Activated effector memory CD4-positive, alpha-beta T cell treated with Interleukin-2 at 50 U/mL for 16 hours (primary cell): ENCODE results near the gene MECP2.

ENCODE experiments used
- DNase-seq: peaks from one replicate; pipeline ENCODE4 v3.0.0-alpha.2; 2020

MECP2 gene

DNA sequence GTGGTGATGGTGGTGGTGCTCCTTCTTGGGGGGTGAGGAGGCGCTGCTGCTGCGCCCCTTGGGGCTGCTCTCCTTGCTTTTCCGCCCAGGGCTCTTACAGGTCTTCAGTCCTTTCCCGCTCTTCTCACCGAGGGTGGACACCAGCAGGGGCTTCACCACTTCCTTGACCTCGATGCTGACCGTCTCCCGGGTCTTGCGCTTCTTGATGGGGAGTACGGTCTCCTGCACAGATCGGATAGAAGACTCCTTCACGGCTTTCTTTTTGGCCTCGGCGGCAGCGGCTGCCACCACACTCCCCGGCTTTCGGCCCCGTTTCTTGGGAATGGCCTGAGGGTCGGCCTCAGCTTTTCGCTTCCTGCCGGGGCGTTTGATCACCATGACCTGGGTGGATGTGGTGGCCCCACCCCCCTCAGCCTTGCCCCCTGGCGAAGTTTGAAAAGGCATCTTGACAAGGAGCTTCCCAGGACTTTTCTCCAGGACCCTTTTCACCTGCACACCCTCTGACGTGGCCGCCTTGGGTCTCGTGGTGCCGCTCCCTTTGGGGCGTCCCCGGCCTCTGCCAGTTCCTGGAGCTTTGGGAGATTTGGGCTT lies 66.7 kb downstream of the MECP2 start:
- DNase-seq, result no peak

DNA sequence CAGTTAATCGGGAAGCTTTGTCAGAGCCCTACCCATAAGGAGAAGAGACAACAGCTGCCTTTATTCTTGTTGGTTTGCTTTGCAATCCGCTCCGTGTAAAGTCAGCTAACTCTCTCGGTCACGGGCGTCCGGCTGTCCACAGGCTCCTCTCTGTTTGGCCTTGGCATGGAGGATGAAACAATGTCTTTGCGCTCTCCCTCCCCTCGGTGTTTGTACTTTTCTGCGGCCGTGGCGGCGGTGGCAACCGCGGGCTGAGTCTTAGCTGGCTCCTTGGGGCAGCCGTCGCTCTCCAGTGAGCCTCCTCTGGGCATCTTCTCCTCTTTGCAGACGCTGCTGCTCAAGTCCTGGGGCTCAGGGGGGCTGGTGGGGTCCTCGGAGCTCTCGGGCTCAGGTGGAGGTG lies 67.3 kb downstream of the MECP2 start:
- no peak for DNase-seq

DNA sequence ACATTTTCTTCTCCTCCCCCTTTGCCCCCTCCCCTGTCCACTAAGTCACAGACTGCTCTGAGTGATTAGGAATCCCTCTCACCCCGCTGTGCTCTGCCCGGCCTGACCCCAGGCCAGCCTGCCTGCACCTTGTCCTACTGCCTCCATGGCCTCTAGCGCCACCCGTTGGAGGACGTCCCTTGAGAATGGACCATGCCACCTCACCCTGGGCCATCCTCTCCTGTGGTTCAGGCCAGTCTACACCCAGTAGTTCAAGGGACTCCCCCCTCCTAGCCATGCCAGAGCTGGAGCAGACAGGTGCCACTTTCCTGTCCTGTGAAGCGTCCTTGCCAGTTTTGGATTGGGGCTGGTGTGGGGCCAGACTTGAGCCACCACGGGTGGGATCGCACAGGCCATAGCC lies 68.1 kb downstream of the MECP2 start:
- DNase-seq, result no peak

DNA sequence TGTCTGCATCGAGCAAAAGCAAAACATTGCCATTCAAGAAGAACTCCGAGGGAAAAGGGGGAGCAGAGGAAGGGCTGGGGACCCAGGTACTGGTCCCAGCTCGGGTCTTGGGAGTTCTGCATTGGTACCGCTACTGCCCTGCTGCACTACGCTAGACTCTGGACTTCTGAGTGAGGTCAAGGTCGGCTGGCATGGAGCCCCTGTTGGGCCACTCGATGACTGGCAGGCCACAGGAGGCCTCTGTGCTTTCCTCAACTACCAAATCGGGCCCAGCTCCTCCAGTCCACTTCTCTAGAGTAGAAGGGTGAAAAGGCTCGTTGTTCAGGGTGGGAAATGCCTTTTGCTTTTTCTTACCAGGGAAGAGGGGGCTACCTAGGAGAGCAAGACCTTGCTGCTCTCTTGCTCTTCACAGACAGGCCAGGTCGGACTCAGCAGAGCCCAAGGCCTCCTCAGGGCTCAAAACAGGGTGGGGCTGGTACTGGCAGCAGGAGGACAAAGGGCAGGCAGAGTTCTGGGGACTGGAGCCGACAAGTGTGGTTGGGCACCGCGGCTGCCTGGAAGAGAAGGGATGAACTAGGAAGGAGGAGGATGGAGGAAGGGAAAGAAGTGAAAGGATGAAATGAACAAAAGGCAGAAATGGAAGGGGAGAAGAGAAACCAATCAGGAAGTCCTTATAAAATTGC lies 68.9 kb downstream of the MECP2 start:
- no peak for DNase-seq

DNA sequence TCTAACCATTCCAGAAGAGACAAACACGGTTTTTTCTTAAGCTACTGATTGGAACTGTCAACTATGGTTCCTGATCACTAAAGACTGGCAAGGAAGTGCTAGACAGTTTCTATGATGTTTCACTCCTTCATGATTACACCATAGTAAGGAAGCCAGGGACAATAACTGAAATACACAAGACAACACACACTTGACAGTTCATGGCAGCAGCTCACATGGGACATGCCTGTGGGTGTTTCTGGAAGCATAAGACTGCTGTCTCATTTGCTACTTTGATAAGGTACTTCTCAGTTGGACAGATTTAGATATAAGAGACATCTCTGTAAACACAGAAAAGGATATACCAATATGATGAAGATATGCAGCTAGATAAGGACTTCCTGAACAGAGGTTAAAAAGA lies 69.5 kb downstream of the MECP2 start:
- no peak for DNase-seq

DNA sequence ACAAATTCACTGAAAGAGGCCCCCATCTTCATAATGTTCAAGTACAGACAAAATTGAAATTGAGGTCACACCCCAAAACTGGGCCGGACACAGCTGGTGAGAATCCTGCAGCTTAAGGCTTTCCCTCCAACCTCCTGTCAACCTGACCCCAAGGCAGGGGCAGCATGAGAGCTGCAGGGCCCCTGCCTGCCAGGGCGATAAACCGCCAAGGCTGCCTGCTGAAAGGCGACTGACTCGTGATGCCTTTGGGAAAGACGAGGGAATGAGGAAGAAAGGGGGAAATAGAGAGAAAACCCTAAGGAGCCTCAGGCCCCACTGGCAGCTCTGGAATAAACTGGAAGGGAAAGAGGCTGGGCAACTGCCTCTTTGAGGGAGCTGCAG lies 70.5 kb downstream of the MECP2 start:
- no peak for DNase-seq

DNA sequence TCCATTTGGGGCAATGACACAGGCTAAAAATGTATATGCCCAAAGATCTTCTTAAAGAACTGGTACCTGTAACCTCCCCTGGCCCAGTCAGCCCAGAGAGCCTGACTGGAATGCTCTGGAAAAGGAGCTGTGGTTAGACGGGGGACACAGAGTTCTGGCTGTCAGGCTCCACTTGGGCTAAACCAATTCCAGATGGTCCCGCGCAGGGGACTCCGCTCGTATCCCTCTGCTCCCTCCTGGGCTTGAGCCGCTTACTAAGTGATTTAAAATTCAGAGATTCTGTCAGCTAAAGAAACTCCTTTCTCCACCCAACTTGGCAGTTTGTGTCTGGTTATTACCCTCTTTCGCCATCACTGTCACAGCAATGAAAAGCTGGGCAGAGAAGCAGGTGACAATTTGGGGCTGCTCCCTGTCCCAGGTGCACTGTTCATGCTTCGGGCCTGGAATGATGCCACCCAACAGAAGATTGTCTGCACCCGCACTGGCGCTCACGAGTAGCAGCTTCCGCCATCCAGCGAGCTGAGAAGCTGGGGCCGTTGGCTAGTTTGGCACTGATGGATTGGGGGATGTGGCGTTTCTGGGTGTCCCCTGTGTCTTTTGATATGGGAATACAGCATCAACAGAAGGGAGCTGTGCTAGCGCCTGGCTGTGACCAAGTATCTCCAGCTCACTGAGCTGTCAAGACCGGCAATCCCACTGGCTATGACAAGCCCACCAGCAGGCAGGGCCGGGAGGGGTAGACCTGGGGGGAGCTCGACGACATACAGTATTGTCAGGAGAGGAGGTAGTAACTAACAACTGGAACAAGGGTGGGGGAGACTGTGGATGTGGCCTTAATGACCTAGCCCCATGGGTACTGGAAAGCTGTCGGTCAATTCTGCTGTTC lies 71.1 kb downstream of the MECP2 start:
- DNase-seq, result no peak

DNA sequence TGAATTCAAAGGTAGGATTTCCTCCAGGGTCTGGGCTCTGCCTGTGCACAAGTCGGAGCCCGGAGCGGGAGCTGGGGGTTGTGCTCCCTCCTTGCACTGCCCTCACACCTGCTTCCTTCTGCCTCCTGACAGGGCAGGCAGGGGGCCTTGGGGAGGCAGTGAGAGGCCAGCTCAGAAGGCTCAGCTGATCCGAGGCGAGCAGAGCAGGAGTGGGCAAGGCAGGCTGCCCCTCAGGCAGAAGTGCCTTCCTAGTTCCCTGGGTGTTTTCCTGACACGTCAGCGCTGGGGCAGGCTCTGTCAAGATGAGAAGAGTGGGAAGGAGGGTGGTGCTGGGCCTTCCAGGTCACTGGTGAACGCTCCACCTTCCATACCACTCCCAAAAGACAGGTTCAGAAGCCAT lies 72.3 kb downstream of the MECP2 start:
- no peak for DNase-seq

DNA sequence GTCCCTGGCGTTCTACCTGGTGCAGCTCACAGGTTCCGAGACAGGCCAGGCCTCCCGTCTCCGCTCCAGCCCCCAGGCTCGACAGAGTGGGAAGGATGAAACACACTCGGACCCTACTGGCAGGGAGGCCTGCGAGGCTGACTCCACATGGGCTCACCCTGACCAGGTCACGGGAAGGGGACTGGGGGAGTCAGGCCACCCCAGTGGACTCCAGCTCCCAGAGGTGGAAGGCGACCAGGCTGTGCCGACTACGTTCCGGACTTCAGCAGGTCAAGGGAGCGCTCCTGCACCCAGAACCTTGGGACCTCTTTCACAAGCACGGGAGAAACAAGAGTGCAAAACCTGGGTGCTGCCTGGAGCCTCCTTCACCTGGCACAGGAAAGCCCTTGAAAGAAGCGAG lies 73.2 kb downstream of the MECP2 start:
- no peak for DNase-seq

DNA sequence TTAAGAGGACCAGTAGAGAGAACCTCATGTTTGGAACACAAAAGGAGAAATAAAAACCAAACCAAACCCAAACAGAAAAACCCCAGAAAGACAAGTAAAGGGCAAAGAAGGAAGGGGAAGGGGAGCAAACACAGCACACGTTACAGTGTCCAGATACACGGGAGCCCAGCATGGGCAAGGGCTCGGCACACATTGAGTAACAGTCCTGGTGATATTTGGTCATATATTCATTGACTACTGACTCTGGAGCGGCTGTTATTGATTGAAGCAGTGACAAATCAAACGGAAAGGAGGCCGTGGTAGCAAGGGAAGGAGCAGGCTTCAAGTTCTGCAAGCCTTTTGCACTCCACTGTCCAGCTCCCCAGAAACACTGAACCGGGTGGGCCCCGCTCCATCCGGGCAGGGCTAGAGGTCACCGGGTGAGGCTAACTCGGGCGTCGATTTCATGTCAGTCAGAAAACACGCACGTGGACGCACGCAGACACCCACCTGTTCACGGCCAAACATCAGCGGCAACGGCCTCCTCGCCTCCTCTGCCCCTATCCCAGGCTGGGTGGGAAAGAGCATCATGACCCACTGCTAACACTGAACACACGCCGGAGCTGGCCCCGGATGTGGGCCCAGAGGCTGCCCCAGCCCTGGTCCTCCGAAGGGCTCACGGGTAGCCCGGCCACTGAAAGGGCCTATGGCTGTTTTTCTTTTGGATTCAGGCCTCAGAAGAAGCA lies 74.1 kb downstream of the MECP2 start:
- no peak for DNase-seq

DNA sequence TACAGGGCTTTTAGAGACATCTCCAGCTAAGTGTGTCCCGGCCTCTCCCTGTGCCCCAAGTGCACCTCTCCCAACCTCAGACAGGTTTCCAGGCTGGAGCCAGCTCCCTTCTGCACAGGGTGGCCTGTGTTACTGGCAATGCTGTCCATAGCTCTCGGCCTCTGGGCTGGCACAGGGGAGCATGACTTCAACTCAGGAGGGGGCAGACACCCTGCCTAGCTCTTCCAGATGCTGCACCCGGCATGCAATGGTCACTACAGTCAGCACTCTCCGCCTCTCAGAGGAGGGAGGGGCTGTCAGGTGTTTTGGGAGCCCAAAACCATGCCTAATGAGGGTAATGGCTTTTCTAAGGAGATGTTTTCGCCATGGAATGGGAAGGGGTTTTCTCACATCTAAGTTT lies 75.4 kb downstream of the MECP2 start:
- no peak for DNase-seq

DNA sequence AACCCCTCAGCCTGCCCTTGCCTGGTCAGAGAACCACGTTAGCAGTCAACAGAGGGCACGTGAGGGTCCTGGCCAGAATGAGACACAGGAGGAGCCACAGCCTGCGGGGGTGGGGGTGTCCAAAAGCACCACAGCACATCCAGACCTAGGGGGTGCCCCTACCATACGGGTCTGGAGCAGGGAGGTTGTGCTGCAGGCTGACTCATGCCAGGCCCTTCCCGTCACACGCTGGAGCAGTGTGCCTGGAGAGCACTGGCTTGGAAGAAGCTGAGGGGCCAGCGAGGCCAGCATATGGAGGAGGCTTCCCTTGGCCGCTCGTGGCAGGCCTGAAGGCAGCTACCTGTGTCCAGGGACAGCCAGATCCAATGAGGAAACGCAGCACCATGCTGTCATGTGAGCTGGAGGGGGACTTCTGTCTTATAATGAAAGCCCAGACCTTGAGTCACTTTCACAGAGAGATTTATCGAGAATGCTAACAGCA lies 76.3 kb downstream of the MECP2 start:
- DNase-seq, result no peak

DNA sequence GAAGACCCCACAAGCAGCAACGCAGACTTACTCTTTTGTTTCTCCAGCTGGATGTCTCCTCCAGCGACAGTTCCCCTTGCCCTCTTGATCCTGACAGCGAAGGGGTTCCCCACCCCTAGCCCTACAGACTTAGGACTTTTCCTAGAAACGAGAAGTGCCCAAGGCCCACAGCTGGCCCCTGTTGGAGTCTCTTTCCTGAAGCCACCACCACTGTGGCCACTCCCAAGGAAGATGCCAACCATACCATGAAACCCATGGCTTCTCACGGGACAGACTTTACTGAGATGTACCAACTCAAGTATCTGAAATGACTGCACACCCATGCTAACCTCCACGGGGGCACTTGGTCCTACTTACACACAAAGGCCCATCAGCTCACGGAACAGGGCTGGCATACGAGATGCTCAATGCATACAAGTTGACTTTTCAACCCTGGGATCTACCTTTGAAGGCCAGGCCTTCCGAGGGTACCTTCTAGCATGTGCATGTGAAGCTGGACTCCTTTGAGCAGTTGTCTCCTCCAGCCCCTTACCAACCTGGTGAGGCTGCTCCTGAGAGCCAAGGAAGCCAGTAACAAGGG lies 76.9 kb downstream of the MECP2 start:
- no peak for DNase-seq

DNA sequence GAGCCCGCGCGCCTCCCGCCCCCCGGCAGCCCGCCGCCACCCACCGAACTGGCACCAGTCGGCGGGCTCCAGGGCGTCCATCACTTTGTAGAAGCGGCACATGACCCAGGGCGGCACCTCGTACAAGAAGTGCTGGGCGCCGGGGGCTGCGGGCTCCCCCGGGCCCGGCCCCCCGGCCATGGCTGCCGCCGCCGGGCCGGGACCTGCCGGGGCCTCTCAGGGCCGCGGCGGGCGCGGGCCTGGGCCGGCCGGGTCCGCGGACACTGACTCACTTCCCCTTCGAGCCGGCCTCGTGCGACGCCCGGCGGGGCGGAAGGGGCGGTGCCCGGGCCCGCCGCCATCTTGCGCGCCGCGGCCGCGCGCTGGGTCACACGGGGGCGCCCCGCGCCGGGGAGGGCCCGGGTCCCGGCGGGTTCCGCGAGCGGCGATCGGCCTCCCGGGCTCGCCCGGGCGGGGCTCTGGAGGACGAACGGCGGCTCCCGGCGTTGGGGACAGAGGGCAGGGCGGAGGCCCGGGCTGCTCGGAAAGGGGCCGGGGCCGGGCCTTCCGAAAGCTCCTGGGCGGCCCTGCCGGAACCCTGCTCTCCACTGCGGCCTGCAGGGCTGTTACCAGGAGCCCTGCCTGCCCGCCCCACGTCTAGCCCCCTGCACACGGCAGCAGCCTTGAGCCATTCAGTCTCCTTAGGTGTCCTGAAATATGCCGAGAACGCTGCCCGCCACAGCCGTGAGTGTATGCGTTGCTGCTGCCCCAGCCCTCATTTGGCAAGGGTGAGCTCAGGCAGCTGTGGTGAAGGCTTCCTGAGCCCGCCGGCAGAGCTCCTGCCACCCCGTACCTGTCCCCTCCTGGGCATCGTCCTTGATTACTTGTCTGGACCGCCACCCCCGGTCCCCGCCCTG lies 77.6 kb downstream of the MECP2 start, which contains the start of gene IRAK1:
Gene IRAK1 (minus strand): TSS at position 270 of the 896 bp plus-strand sequence. CDS start 90 bp downstream, at position 180.
- peak; percentile 46 for DNase-seq

DNA sequence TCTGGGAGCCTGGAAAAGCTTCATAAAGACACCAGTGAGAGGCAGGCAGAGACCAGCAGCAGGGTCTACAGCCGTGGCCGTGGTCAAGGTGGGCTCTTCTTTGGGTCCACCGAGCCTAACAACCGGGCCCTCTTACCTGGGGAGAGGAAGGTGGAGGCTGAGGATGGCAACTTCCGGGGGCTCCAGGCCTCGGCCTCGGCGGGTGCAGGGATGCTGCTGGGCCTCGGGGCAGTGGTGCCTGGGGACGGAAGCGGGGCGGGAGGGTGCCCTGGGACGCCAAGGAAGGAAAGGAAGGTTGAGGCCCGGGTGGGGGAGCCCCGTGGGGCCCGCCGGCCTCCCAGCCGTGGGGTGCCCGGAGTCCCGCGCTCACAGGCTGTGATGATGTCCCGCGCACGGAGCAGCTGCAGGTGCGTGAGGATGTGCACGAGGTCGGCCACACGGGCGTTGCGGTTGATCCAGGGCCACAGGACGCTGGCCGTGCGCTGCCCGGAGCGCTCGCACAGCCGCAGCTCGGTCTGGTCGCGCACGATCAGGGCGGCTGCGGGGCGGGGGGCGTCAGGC lies 78.4 kb downstream of the MECP2 start:
- no peak for DNase-seq

DNA sequence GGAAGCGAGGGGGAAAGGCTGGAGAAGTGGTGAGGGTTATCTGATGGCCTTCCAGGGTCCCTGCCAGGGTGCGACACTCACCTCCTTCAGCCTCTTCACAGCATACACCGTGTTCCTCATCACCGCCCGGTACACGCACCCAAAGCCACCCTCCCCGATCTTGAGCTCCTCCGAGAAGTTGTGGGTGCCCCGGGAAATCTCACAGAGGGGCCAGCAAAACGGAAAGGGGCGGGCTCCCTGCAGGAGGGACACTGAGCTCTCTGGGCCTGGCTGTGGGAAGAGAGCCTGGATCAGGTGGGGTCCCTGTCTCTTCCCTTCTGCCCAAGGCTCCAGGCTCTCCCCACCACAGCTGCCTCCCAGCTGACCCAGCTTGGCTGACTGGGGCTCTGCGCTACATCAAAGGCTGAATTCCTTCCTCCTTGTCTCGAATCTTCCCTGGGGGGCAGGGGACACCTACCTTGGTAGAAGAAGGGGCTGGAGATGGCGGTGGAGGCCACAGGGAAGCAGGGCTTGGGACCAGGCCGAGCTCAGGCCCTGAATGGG lies 78.9 kb downstream of the MECP2 start:
- DNase-seq, result no peak

DNA sequence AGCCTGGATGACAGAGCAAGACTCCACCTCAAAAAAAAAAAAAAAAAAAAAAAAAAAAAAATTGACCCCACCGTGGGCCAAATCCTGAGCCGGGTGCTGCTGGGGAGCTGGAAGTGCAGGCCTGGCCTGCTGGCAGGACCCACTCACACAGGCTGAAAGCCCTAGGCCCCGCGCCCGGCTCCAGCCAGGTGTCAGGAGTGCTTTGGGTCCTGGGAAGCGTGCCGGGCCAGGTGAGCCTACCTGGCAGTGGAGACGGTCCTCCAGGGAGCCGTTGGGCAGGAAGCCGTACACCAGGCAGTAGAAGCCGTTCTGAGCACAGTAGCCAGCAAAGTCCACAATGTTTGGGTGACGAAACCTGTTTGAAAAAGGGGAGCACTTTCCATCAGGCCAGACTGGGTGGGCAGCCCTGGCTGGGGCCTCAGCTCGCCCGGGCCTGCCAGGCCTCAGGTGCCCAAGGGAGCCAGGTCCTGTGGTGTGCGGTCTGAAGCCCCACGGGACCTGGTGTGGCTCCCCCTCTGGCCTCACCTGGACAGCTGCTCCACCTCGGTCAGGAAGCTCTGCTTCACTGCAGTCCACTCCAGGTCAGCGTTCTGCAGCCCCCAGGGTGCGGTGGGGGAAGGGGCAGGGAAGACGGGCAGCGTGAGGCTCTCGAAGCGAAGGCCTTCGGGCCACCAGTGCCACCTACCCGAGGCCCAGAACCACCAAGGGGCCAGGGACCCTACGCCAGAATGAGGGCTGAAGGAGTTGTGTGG lies 79.6 kb downstream of the MECP2 start:
- no peak for DNase-seq

DNA sequence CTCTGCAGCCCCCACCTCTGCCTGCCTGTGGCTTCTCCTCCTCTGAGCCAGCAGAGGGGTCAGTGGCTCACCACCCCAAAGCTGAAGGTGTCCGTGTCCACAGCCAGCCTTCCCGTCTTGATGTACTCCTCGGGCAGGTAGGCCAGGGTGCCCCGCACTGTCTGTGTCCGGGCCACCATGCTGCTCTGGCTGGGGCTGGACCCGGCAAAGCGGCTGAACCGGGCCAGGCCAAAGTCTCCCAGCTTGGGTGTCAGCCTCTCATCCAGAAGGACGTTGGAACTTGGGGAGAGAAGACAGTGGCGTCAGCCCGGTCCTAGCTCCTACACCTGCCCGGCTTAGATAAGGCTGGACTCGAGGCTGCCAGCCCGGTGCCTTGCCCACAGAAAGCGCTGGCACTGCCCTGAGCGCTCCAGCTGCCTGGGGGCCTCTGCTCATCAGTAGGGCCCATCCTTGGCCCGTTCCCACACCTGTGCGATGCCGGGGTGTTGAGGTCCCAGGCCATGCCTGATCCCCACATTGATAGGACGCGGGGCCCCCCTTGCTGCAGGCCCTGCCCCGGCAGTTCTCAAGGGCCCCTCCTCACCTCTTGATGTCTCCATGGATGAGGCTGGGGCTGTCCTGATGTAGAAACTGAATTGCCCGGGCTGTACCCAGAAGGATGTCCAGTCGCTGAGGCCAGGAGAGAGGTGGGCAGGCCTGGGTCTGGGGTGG lies 81.0 kb downstream of the MECP2 start:
- no peak for DNase-seq

DNA sequence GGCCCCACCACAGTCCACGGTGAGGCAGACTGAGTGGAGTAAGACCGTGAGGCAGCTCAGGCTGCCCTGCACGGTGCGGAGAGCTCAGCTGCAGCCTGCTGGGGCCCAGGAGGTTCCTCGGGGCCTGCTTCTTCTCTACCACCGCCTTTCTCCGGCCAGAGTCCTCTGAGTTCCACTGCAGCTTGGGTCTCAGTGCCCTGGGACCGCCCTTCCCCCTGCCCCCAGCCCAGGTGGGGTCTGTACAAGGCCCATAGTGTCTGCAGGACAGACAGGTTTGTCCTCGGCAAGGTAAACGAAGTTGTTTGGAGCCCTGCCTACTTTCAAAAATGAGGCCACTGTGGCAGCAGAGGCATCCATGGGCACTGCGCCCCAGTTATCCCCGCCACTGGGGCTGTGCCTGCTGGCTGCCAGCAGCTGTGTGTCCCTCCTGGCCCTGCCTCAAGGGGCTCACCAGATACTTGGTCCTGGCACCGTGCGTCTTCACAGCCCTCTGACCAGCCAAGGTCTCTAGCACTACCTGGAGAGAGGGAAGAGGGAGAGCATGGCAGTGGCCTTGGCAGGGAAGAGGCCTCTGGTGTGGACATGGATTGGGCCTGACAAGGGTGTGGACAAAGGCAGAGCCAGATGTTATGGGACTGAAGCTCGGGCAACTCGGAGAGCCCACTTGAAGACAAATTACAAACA lies 81.8 kb downstream of the MECP2 start:
- no peak for DNase-seq
